Measurements from ENCODE around the gene IVNS1ABP.

DNA sequence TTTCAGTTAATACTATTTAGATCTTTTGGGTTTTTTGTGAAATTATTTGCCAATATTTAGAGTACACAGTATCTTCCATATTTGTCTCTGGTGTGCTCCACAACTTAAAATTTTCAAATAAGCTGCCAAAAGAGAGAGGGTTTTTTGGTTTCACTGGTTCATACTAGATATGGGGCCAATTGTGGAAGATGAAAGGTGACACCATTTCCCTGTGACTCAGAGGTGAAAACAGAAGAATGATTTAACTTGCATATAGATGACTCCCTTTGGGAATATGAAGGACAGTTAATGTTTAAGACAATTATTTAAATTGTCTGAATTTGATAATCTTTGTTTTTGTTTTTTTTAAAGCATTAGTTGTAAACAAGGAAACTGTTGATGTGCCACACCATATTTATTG is 37.5 kb downstream of the IVNS1ABP start:
- TF ChIP-seq, protein P1, sequence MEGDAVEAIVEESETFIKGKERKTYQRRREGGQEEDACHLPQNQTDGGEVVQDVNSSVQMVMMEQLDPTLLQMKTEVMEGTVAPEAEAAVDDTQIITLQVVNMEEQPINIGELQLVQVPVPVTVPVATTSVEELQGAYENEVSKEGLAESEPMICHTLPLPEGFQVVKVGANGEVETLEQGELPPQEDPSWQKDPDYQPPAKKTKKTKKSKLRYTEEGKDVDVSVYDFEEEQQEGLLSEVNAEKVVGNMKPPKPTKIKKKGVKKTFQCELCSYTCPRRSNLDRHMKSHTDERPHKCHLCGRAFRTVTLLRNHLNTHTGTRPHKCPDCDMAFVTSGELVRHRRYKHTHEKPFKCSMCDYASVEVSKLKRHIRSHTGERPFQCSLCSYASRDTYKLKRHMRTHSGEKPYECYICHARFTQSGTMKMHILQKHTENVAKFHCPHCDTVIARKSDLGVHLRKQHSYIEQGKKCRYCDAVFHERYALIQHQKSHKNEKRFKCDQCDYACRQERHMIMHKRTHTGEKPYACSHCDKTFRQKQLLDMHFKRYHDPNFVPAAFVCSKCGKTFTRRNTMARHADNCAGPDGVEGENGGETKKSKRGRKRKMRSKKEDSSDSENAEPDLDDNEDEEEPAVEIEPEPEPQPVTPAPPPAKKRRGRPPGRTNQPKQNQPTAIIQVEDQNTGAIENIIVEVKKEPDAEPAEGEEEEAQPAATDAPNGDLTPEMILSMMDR (IDR thresholded peaks at IDR 0.05 in 4 of 5, conservative IDR thresholded peaks at IDR 0.05 in 1 of 5), result no peak
- no peak for TF ChIP-seq POLR2A (IDR thresholded peaks at IDR 0.05)
